Measurements from ENCODE around the gene SH3D21. TPM values are rescaled to one million over a fixed set of nuclear protein-coding genes. Genes with fewer than 3 reads are reported as not detected.

The SH3D21 gene
- total RNA-seq, 4 donors from 2014 or later = 0.10 to 1.4 (median 0.46) TPM

GRCh38 chr1:36285443-36286101 lies 20.6 kb upstream of the SH3D21 start:
- in situ Hi-C loops (cut with MboI; ENCODE audit: low sequenced_read_pairs in 4 of 4) = loop anchor here (5.0 to 25.0 kb wide), 7 partner anchors 51 to 191 kb away; partner anchors contain the start of gene MAP7D1 (in 1 of the 4)
- peak overlapping the region; percentile 89 to 92 (median 90) for H3K27ac ChIP-seq
- no peaks in the 10 kb centered on the region for H3K9me3 ChIP-seq
- TF ChIP-seq CTCF (IDR thresholded peaks at IDR 0.05 in 4 of 5, conservative IDR thresholded peaks at IDR 0.05 in 1 of 5) = peak; percentile 69 to 85 (median 80)
- TF ChIP-seq POLR2A (IDR thresholded peaks at IDR 0.05) = no peak
- peak overlapping the region in 2 of 4 donors; percentile 12 to 31 for H3K4me3 ChIP-seq
- peaks cover 92 to 97% of the 10 kb centered on the region in 2 donors for H3K4me1 ChIP-seq
- no peaks in the 10 kb centered on the region for H3K27me3 ChIP-seq
- peak; percentile 73 to 74 for DNase-seq
- peaks cover 0 to 48% of the 10 kb centered on the region in 2 donors for H3K36me3 ChIP-seq
- ATAC-seq = peak; percentile 71 to 83
- intact Hi-C loops (cut with DNase I; ENCODE audit: low total_unique reads) = loop anchor here (1.0 to 10.0 kb wide), 2 partner anchors 136 to 191 kb away; partner anchors contain the start of gene TRAPPC3

- peaks cover 91% of the 10 kb centered on the region in 2 donors for H3K4me1 ChIP-seq
- peak overlapping the region; percentile 89 to 92 (median 90) for H3K27ac ChIP-seq
- ATAC-seq = no peak
- no peaks in the 10 kb centered on the region for H3K27me3 ChIP-seq
- no peak for TF ChIP-seq CTCF (IDR thresholded peaks at IDR 0.05 in 4 of 5, conservative IDR thresholded peaks at IDR 0.05 in 1 of 5)
- TF ChIP-seq POLR2A (IDR thresholded peaks at IDR 0.05) = no peak
- peak overlapping the region in 2 of 4 donors; percentile 12 to 31 for H3K4me3 ChIP-seq
- H3K36me3 ChIP-seq = peaks cover 0 to 61% of the 10 kb centered on the region in 2 donors
- intact Hi-C loops (cut with DNase I; ENCODE audit: low total_unique reads) = loop anchor here (10.0 kb wide), 1 partner anchor 192 kb away; no protein-coding TSS in a partner anchor
- no peaks in the 10 kb centered on the region for H3K9me3 ChIP-seq
- in situ Hi-C loops (cut with MboI; ENCODE audit: low sequenced_read_pairs in 4 of 4) = loop anchor here (5.0 to 25.0 kb wide), 7 partner anchors 52 to 192 kb away; partner anchors contain the start of gene MAP7D1 (in 1 of the 4)
- peak in 1 of 2 donors; percentile 18 for DNase-seq
Measured at GRCh38 chr1:36286802-36287201, 19.4 kb upstream of the SH3D21 start.

DNA sequence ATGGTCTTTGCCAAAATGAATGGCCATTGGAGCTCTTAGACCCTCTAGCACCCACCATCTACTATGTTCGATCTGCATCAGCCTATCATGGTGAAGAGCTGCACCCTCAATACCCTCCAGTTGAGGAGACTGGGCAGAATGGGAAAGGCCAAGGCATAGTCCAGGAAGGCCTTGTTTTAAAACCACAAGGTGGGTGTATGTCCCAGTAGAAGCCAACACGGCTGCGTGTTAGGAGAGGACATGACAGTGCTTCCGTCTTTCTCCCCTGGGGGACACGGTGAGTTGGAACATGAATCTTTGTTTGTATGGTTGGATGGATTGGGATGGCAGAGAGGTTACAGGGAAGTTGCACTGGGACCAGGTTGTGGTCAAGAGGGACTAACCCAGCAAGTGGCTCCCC lies 18.6 kb upstream of the SH3D21 start:
- DNase-seq = peak in 1 of 2 donors; percentile 23
- peak; percentile 13 to 21 for ATAC-seq
- peak overlapping the region; percentile 89 to 92 (median 90) for H3K27ac ChIP-seq
- peaks cover 84 to 87% of the 10 kb centered on the region in 2 donors for H3K4me1 ChIP-seq
- TF ChIP-seq POLR2A (IDR thresholded peaks at IDR 0.05) = no peak
- peak in 1 of 5 experiments; percentile 22 for TF ChIP-seq CTCF (IDR thresholded peaks at IDR 0.05 in 4 of 5, conservative IDR thresholded peaks at IDR 0.05 in 1 of 5)
- H3K27me3 ChIP-seq = no peaks in the 10 kb centered on the region
- H3K4me3 ChIP-seq = peak overlapping the region in 2 of 4 donors; percentile 8 to 12
- intact Hi-C loops (cut with DNase I; ENCODE audit: low total_unique reads) (loop anchor here (10.0 kb wide), 1 partner anchor 193 kb away; no protein-coding TSS in a partner anchor), in situ Hi-C loops (cut with MboI; ENCODE audit: low sequenced_read_pairs in 4 of 4) (loop anchor here (5.0 to 25.0 kb wide), 7 partner anchors 53 to 193 kb away; partner anchors contain the start of gene MAP7D1 (in 1 of the 4))
- H3K36me3 ChIP-seq = peaks cover 0 to 66% of the 10 kb centered on the region in 2 donors
- H3K9me3 ChIP-seq = no peaks in the 10 kb centered on the region

DNA sequence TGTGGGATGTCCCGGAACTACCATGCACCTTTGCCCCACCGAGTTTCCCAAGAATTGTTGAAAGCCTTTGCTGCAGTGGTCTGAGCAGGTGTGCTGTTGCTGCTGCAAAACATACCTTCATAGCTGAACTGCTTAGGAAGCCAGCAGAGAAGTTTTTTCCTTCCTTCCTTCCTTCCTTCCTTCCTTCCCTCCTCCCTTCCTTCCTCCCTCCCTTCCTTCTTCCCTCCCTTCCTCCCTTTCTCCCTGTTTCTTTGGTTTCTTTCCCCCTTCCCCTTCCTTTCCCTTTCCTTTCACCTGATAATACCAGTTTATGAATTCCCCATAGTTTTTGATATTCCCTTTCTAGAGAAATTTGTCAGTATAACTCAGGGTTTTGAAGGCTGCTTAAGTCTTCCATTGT lies 10.8 kb upstream of the SH3D21 start:
- H3K9me3 ChIP-seq = no peaks in the 10 kb centered on the region
- H3K4me1 ChIP-seq = peaks cover 14 to 42% of the 10 kb centered on the region in 2 donors
- ATAC-seq (no peak), DNase-seq (no peak)
- TF ChIP-seq POLR2A (IDR thresholded peaks at IDR 0.05) = no peak
- TF ChIP-seq CTCF (IDR thresholded peaks at IDR 0.05 in 4 of 5, conservative IDR thresholded peaks at IDR 0.05 in 1 of 5) = no peak
- in situ Hi-C loops (cut with MboI; ENCODE audit: low sequenced_read_pairs in 4 of 4) (loop anchor here in 1 of 4 donors (25.0 kb wide), 1 partner anchor 108 kb away; no protein-coding TSS in a partner anchor), intact Hi-C loops (cut with DNase I; ENCODE audit: low total_unique reads) (no loop called here)
- H3K27ac ChIP-seq = peak overlapping the region; percentile 32 to 80 (median 50)
- H3K27me3 ChIP-seq = no peaks in the 10 kb centered on the region
- peaks cover 0 to 78% of the 10 kb centered on the region in 2 donors for H3K36me3 ChIP-seq
- no peak overlapping the region for H3K4me3 ChIP-seq
